ENCODE data around the gene IGSF9B. TPM values are rescaled to one million over a fixed set of nuclear protein-coding genes. Genes with fewer than 3 reads are reported as not detected.

The IGSF9B gene
- total RNA-seq, 1 experiment from 2014 or later, result not detected

DNA sequence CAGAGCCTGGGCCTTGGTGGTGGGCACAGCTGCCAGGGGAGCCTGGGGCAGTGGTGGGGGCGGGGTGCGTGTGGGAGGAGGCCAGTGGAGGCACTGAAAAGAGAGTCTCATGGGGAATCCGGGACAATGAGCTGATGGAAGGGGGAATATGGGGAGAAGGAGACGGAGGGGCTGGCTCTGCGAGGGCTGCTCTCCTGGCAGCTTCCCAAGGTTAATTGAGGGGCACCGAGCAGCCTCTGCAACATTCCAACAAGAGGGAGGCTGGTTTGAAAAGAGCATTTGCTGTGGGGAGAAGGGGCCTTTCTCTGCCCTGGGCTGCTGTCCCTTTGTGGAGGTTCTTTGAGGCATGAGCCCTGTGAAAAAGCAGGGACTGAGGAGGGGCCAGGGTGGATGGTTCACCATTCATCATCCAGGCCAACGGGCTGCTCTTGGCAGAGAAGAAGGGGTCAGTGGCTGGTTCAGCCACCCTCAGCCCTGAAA is 9.4 kb upstream of the IGSF9B start:
- Histone ChIP-seq H4K20me1 (ENCODE audit: insufficient read depth) (no peaks in the 10 kb centered on the region), H3K4me2 (no peak overlapping the region), H3K36me3 (ENCODE audit: low read depth) (no peaks in the 10 kb centered on the region), H3K27ac (no peak overlapping the region), H3F3A (ENCODE audit: insufficient read depth, low read depth) (no peaks in the 10 kb centered on the region), H3K79me2 (ENCODE audit: low read depth) (no peaks in the 10 kb centered on the region), H3K4me1 (replicated peaks; ENCODE audit: insufficient read depth) (no peaks in the 10 kb centered on the region), H3K27me3 (ENCODE audit: insufficient read depth, low read depth) (peaks cover 50% of the 10 kb centered on the region), H3K4me3 (no peak overlapping the region), H3K9me2 (ENCODE audit: insufficient read depth) (no peaks in the 10 kb centered on the region), H2AFZ (no peak overlapping the region), H3K9me3 (ENCODE audit: insufficient read depth, low read depth) (no peaks in the 10 kb centered on the region; the same call in 1 of the 2 replicates)
- POLR2A ChIA-PET (ENCODE audit: unreplicated experiment), result no interaction called here
- TF ChIP-seq, protein P1, sequence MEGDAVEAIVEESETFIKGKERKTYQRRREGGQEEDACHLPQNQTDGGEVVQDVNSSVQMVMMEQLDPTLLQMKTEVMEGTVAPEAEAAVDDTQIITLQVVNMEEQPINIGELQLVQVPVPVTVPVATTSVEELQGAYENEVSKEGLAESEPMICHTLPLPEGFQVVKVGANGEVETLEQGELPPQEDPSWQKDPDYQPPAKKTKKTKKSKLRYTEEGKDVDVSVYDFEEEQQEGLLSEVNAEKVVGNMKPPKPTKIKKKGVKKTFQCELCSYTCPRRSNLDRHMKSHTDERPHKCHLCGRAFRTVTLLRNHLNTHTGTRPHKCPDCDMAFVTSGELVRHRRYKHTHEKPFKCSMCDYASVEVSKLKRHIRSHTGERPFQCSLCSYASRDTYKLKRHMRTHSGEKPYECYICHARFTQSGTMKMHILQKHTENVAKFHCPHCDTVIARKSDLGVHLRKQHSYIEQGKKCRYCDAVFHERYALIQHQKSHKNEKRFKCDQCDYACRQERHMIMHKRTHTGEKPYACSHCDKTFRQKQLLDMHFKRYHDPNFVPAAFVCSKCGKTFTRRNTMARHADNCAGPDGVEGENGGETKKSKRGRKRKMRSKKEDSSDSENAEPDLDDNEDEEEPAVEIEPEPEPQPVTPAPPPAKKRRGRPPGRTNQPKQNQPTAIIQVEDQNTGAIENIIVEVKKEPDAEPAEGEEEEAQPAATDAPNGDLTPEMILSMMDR (conservative IDR thresholded peaks at IDR 0.05), result no peak
- TF ChIP-seq EZH2 (IDR thresholded peaks at IDR 0.05; ENCODE audit: low read depth), result no peak
- CTCF ChIA-PET, result no interaction called here
- no TSS peak for BruUV-seq (replicated peaks)
- DNase-seq, result no peak
- intact Hi-C loops (cut with micrococcal nuclease; ENCODE audit: unreplicated experiment), result no loop called here

DNA sequence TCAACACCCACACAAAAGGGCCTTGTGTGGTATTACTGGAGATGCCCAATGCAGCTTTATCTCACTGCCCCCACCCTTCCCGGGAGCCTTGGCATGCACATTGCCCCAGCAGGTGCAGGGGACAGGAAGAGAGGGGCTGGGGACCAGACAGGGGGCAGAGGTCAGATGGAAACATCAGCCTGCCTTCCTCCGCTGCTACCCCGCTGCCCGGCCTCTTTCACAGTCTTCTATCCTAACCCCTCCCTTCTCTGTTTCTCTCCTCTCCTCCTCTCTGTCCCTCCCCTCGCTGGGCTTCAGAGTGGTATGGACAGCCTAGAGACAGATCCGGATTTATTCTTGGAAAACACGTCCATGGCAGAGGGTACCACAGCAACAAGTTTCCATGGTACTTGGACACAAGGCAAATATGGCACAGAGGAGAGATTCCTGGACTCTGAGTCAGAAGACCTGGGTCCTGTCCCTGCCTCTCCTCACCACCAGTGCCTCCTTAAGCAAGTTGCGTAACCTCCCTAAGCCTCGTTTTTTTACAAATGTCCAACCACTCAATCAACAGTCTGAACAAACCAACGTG is 8.3 kb upstream of the IGSF9B start:
- Histone ChIP-seq H3K9me3 (ENCODE audit: insufficient read depth, low read depth) (no peaks in the 10 kb centered on the region; the same call in 1 of the 2 replicates), H4K20me1 (ENCODE audit: insufficient read depth) (no peaks in the 10 kb centered on the region), H3K4me2 (no peak overlapping the region), H3F3A (ENCODE audit: insufficient read depth, low read depth) (no peaks in the 10 kb centered on the region), H3K79me2 (ENCODE audit: low read depth) (no peaks in the 10 kb centered on the region), H3K4me3 (no peak overlapping the region), H3K27ac (no peak overlapping the region), H2AFZ (no peak overlapping the region), H3K27me3 (ENCODE audit: insufficient read depth, low read depth) (peaks cover 49% of the 10 kb centered on the region), H3K36me3 (ENCODE audit: low read depth) (no peaks in the 10 kb centered on the region), H3K9me2 (ENCODE audit: insufficient read depth) (no peaks in the 10 kb centered on the region), H3K4me1 (replicated peaks; ENCODE audit: insufficient read depth) (no peaks in the 10 kb centered on the region)
- ChIA-PET CTCF (no interaction called here), POLR2A (ENCODE audit: unreplicated experiment) (no interaction called here)
- no peak for DNase-seq
- TF ChIP-seq EZH2 (IDR thresholded peaks at IDR 0.05; ENCODE audit: low read depth), result no peak
- TF ChIP-seq, protein P1 (conservative IDR thresholded peaks at IDR 0.05), result no peak
- intact Hi-C loops (cut with micrococcal nuclease; ENCODE audit: unreplicated experiment), result no loop called here
- BruUV-seq (replicated peaks), result no TSS peak

DNA sequence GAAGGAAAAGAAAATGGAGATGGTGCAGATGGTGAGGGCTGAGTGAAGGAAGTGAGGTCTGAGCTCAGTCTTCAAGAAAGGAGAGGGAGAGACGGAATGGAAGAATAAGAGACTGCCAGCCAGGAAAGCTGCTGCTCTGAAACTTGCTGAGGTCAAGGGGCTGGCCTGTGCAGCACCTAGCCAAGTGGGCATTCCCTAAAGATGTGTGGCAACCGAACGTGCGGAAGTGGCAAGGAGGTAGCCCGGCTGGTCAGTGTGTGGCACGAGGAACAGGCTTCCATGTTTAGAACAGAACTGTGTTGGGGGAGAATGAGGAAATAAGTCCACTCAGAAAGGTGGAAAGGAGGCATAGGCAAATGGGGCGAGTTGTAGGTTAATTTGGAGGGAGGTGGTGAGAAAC is 7.6 kb upstream of the IGSF9B start:
- TF ChIP-seq EZH2 (IDR thresholded peaks at IDR 0.05; ENCODE audit: low read depth), result no peak
- TF ChIP-seq, protein P1 (conservative IDR thresholded peaks at IDR 0.05), result no peak
- Histone ChIP-seq H4K20me1 (ENCODE audit: insufficient read depth) (no peaks in the 10 kb centered on the region), H3K27ac (no peak overlapping the region), H3K36me3 (ENCODE audit: low read depth) (no peaks in the 10 kb centered on the region), H3K9me2 (ENCODE audit: insufficient read depth) (no peaks in the 10 kb centered on the region), H3K4me3 (no peak overlapping the region), H3K79me2 (ENCODE audit: low read depth) (no peaks in the 10 kb centered on the region), H2AFZ (no peak overlapping the region), H3K4me2 (no peak overlapping the region), H3K27me3 (ENCODE audit: insufficient read depth, low read depth) (peaks cover 50% of the 10 kb centered on the region), H3K9me3 (ENCODE audit: insufficient read depth, low read depth) (no peaks in the 10 kb centered on the region; the same call in 1 of the 2 replicates), H3K4me1 (replicated peaks; ENCODE audit: insufficient read depth) (no peaks in the 10 kb centered on the region), H3F3A (ENCODE audit: insufficient read depth, low read depth) (no peaks in the 10 kb centered on the region)
- BruUV-seq (replicated peaks), result no TSS peak
- DNase-seq, result no peak
- POLR2A ChIA-PET (ENCODE audit: unreplicated experiment), result no interaction called here
- intact Hi-C loops (cut with micrococcal nuclease; ENCODE audit: unreplicated experiment), result no loop called here
- CTCF ChIA-PET, result no interaction called here

Measured in PC-9 (cell line).